SW480 (cell line): Measurements from ENCODE around the gene CTSD.

ENCODE experiments used
- DNase-seq: peaks from one replicate; pipeline ENCODE4 v3.0.0-alpha.2; 2016; ENCODE audit warnings: low spot score

The CTSD gene

GRCh38 chr11:1755692-1756561 is 7.8 kb downstream of the CTSD start:
- no peak for DNase-seq

GRCh38 chr11:1755344-1755691 is 8.4 kb downstream of the CTSD start:
- no peak for DNase-seq

- no peak for DNase-seq
These were observed 9.2 kb downstream of the CTSD start for GRCh38 chr11:1754376-1755150.

- no peak for DNase-seq
These were observed 9.8 kb downstream of the CTSD start for GRCh38 chr11:1753929-1754305.

GRCh38 chr11:1753229-1753928 is 10.3 kb downstream of the CTSD start:
- no peak for DNase-seq

- DNase-seq: no peak
These were observed 10.9 kb downstream of the CTSD start for GRCh38 chr11:1752907-1753228.

GRCh38 chr11:1751999-1752906 is 11.5 kb downstream of the CTSD start:
- no peak for DNase-seq

GRCh38 chr11:1751531-1751921 is 12.2 kb downstream of the CTSD start:
- no peak for DNase-seq

- no peak for DNase-seq
These were observed 12.7 kb downstream of the CTSD start for GRCh38 chr11:1750840-1751530.

- no peak for DNase-seq
These were observed 13.3 kb downstream of the CTSD start, which contains the start of gene IFITM10 for GRCh38 chr11:1750481-1750839. IFITM10 (minus strand) TSS chr11:1750595; CDS start chr11:1750442, 153 bp downstream.

- peak; percentile 88 for DNase-seq
These were observed 14.1 kb downstream of the CTSD start for GRCh38 chr11:1749395-1750351.

- DNase-seq: no peak
These were observed 14.9 kb downstream of the CTSD start for GRCh38 chr11:1748636-1749394.

GRCh38 chr11:1747753-1748635 is 15.7 kb downstream of the CTSD start:
- no peak for DNase-seq

- DNase-seq: no peak
These were observed 16.6 kb downstream of the CTSD start for GRCh38 chr11:1746956-1747752.

GRCh38 chr11:1746511-1746931 is 17.2 kb downstream of the CTSD start:
- DNase-seq: no peak

GRCh38 chr11:1745701-1746320 is 17.9 kb downstream of the CTSD start:
- DNase-seq: no peak
